HuH-7.5 (cell line): ENCODE measurements around the gene DGCR6L.
"Not testable (repeated sequence)": the region's sequence is repeated elsewhere in the genome, so short reads cannot be mapped to it uniquely, and the experiment has no call there.

ENCODE experiments used
- DNase-seq: peaks from one replicate; pipeline ENCODE4 v3.0.0; 2011; ENCODE audit warnings: low spot score

The DGCR6L gene

DNA sequence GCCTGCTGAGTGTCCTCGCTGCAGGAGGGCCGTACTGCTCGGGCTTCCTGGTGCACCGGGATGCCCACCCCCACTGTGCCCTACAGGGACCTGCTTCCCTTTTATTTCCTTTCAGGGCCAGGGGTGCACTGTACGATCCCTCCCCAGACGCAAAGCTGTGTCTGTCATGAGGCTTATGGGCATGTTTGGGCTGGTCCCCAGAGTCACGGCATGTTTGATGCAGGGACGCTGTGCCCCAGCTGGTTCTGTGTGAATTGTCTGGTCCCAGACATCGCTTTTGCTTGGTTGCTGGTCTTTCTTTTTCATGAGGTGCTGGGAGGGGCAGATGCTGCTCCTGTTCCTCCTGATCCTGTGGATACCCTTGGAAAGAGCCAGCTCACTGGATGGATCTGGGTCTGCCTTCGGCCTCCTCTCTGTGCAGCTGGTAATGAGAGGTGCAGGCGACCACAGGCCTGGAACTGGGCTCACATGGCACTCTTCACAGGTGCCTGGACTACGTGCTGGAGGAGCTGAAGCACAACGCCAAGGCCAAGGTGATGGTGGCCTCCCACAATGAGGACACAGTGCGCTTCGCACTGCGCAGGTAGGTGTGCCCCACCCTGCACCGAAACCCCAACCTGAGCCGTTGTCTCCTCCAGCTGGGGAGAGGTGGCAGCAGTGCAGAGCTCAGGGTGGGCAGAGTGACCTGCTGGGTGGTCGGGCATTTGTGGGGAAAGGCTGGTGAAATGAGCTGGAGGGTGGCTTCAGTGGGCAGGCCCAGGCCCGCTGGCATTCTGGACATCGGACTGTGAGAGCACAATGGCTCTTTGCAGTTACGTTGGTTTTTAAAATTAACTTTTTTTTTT lies 10.8 kb downstream of the DGCR6L start:
- DNase-seq: not testable (repeated sequence)

- not testable (repeated sequence) for DNase-seq
Measured at GRCh38 chr22:20307448-20308447, 12.1 kb downstream of the DGCR6L start.

DNA sequence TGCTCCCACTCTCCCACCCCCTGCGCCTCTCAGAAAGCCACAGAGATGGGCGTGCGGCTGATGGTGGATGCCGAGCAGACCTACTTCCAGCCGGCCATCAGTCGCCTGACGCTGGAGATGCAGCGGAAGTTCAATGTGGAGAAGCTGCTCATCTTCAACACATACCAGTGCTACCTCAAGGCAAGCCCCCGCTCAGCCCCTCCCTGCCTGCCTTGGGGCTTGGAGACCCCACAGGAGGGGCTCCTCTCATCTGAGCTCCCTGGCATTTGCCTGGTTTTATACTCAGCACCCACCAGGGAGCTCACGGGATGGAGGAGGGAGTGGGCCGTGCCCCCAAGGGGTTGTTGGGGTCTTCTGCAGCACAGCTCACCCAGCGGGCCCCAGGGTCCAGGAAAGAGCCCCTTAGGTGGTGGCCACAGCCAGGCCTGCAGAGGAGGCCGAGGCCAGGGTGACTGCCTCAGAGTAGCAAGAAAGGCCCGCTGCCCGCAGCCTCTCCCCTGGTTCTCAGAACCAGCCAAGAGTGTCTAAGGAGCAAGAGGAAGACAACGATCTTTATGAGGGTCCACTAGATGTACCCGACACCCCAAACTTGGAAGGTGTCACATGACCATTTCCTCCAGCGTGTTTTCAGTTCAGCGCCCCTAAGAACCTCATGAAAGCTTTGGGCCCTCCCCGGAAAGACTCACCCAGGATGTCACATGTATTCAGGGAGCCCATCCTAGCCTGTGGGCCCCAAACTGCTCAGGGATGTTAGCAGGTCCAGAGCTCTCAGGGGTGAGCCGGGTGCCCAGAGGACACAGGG lies 13.0 kb downstream of the DGCR6L start:
- not testable (repeated sequence) for DNase-seq

DNA sequence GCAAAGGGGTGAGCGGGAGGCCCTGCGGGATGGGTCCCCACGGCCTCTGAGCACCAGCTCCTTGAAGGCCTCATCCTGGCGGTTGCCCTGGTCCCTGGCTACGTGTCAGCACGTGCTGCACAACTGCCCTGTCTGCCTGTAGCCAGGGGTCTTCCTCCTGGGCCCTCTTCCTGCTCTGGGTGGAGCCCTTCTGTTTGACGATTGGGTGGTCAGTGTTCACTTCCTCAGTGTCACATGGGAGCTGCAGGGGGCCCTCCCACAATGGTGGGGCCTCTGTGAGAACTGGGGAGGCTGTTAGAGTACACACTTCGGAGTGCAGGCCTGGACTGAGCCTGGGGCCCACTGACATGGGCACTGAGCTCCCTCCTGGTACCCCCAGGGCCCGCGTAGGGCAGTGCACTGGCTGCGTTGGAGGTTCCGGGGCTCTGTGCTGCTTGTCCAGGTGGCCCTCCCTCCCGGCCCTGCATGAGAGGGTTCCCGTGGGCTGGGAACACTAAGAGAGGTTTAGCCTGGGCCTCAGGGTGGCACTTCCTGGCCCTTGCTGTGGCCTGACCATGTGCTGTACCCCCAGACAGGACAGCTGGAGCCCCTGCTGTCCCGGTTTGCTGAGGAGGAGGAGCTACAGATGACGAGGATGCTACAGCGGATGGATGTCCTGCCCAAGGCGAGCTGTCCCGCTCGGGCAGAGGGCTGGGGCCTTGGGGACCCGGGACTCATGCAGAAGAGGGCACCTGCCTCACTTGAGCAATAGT lies 13.8 kb downstream of the DGCR6L start:
- no peak for DNase-seq

DNA sequence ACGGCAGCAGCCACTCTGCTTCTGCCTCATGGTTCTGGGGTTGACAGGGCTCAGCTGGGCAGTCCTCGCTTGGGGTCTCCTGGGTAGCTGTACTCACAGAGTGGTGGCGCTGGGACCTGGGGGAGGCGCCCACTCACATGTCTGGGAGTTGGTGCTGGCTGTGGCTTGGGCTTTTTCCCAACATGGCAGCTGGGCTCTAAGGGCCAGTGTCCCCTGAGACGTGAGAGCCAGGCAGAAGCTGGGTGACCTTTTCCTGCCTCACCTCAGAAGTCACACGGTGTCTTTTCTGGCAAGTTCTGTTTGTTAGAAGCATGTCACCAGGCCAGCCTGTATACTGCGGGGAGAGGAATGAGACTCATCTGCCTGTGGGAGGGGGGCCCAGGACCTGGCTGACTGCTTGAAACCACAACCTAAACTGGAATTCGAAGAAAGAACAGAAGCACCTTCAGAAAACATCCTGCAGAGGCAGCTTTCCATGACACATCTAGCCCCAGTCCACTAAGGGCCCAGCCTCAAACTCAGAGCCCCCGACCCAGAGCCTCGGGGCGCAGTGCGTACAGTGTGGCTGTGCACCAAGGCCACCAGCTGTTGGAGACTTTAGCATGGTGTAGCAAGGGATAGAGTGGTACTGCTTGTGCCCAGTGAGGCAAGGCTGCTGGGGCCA lies 14.5 kb downstream of the DGCR6L start:
- DNase-seq: not testable (repeated sequence)

GRCh38 chr22:20304646-20305045 lies 15.2 kb downstream of the DGCR6L start:
- no peak for DNase-seq

- not testable (repeated sequence) for DNase-seq
Measured at GRCh38 chr22:20303229-20303534, 16.7 kb downstream of the DGCR6L start.

DNA sequence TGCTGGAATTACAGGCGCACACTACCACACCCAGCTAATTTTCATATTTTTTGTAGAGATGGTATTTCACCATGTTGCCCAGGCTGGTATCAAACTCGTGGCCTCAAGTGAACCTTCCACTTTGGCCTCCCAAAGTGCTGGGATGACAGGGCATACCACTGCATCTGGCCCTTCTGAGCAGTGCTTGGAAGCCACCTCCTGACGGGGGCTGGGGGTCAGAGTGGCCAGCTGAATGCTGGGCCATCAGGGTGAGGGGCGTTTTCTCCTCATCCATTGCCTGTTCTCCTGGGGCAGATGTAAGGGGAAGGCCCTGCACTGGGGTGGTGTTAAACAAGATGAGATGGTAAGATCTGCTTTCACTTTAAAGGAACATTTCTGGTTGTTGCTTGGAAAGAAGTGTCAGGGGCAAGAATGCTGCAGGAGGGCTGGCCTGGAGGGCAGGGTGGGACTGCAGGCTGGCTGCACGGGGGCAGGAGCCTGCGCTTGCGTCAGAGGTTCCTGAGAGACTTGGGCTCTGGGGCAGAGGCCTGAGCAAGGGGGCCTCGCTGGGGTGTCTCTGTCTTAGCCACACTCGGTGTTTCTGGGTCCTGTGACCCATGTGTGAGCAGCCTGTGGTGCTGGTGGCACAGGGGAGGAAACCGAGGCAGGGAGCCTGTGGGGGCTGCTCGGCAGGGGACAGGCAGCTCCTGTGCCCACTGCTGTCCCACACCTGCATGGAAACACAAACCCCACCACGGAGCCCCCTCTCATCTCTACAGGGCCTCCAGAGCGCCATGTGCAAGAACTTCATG lies 17.2 kb downstream of the DGCR6L start:
- no peak for DNase-seq

DNA sequence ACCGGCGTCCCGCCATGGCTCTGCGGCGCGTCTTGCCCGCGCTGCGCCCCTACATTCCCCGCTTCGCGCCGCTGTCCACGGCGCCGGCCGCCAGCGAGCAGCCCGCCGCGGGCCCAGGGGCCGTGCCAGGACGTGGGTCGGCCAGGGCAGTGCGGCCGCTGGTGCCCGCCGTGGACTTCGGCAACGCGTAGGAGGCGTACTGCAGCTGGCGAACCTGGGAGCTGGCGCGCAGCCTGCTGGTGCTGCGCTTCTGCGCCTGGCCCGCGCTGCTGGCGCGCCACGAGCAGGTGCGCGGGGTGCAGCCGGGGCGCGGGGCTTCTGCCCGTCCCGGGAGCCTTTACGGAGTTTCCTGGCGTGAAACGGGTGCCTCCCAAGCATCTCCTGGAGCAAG lies 20.1 kb downstream of the DGCR6L start:
- DNase-seq: no peak

GRCh38 chr22:20298803-20299745 lies 20.8 kb downstream of the DGCR6L start:
- peak; percentile 52 for DNase-seq

- no peak for DNase-seq
Measured at GRCh38 chr22:20298110-20298802, 21.6 kb downstream of the DGCR6L start.

DNA sequence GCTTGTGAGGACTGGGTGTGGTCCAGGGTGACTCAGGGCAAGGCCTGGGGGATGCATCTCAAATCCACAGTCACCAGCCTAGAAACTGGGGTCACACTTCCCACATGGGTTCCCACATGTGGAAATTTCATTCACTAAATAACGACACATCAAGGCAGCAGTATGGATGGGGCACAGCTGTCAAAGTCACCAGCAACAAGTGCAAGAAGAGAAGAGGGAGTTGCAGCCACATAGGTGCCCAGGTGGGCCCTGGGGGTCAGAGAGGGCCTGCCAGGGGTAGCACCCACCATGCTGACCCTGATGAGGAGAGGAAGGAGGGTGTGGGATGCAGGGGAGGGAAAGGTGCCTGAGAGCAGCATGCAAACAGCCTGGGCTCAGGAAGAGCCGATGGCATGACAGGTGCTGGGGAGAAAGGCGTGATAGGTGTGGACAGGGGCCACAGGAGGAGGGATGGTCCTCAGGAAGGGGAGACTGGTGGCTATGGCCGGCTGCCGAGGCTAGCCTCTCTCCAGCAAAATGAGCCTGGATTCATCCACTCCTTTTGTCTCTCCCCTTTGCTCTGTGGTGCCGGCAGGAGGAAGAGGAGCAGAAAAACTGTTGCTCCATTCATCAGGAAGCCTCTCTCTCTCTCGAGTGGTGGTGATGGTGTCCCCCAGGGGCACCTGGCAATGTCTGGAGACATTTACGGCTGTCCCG lies 22.3 kb downstream of the DGCR6L start:
- DNase-seq: no peak

DNA sequence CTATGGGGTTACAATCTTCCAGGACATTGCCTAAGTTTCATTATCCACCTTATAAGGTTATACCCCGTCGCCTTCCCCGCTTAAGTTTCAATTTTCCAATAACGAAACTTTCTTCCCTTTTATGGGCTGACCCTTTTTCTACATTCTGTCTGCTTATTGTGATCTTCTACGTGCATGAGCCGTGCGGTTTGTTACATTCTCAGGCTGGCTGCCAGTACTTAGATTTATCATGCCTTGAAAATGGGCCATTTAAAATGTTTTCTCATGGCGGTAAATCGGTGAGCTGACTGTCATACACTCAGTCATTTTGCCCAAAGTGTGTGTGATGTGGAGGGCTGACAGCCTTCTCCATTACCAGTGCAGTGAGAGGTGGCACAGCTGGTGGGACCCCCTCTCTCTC lies 23.3 kb downstream of the DGCR6L start:
- no peak for DNase-seq

DNA sequence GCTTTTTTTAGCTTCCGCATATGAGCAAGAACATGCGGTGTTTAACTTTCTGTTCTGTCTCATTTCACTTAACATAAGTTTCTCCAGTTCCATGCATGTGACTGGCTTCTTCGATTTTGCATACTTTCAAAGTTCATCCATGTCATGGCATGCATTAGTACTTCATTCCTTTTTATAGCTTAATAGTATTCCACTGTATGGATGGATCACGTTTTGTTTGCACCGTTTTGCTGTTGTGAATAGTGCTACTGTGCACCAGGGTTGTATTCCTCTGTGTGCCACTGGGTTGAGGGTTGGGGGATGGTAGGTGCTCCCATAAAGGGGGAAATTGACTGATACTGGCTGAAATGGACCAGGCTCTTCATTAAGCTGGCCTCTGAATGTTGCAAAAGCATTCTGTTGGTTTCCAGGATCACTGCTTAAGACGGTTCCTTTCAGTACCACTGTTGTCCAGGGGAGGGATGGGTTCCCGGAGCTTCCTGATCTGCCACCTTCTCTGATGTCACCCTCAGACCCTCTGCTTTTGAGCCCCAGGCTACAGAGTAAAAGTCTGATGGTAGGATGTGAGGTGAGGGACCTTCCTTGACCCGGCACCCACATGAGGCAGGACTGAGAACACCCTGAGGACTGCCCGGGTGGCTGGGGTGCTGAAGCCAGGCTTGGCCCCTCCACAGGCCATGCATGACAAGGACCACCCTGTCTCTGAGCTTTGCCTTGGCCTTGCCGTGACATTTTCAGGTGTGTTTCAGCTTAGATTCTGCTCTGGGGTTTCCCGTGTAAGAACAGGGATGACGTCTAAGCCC lies 24.4 kb downstream of the DGCR6L start:
- DNase-seq: no peak

GRCh38 chr22:20292673-20293232 lies 27.1 kb downstream of the DGCR6L start:
- no peak for DNase-seq

DNA sequence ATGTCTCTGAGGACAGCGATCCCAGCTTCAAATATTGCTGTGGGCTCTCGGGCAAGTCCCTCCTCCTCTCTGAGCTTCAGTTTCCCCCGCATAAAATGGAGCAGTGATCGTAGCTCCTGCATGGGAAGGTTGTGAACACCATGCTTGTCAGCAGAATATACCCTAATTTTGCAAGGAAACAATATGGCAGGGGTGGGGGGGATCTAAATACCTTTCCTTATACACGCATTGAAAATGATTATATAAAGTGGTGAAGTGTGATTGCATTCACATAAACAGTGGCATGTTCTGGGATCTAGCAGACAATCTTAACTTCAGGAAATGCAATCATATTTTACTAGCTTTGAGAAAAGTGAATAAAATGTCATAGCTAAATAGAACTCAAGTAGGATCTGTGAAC lies 27.8 kb downstream of the DGCR6L start:
- DNase-seq: no peak
